Left lung (tissue), 10 donors: ENCODE results near the gene SUSD3. TPM values are rescaled to one million over a fixed set of nuclear protein-coding genes. Genes with fewer than 3 reads are reported as not detected.

ENCODE experiments used
- ATAC-seq: fragments of 200-7000 bp; cut with Tn5 transposase; one replicate; pipeline ENCODE4 v1.9.1; 2020; ENCODE audit warnings: moderate library complexity
- DNase-seq, 4 donors: peaks; one replicate each; pipeline ENCODE4 v3.0.0-alpha.2; 2013 to 2020
- H3K27ac ChIP-seq, 2 donors: fragments of 200-600 bp; sonication (generic) in 1 of 2; one replicate each; pipeline versions ENCODE4 v1.5.0 to v1.8.0; 2020 to 2021
- H3K27me3 ChIP-seq, 2 donors: fragments of 200-600 bp; sonication (generic) in 1 of 2; one replicate each; pipeline versions ENCODE4 v1.5.0 to v1.8.0; 2020 to 2021
- H3K36me3 ChIP-seq, 2 donors: fragments of 200-600 bp; sonication (generic) in 1 of 2; one replicate each; pipeline versions ENCODE4 v1.5.0 to v1.8.0; 2020 to 2021
- H3K4me1 ChIP-seq, 2 donors: fragments of 200-600 bp; one replicate each; pipeline ENCODE4 v1.8.0; 2021
- H3K4me3 ChIP-seq, 2 donors: fragments of 200-600 bp; sonication (generic) in 1 of 2; one replicate each; pipeline versions ENCODE4 v1.5.0 to v1.8.0; 2020 to 2021; ENCODE audit warnings: mild to moderate bottlenecking in 1 of 2
- H3K9me3 ChIP-seq, 2 donors: fragments of 200-600 bp; sonication (generic) in 1 of 2; one replicate each; pipeline versions ENCODE4 v1.5.0 to v1.8.0; 2020 to 2021
- CTCF ChIP-seq, 2 donors: fragments of 200-600 bp; sonication (generic) in 1 of 2; IDR thresholded peaks; one replicate each; pipeline versions ENCODE4 v1.5.0 to v1.8.0; 2021; ENCODE audit warnings: antibody characterized with exemption in 2 of 2
- intact Hi-C, 2 donors: fragments of 100-400 bp; cut with DNase I; formaldehyde crosslinking; loops; one replicate each; pipeline versions ENCODE4 v1.11.2 to v1.14.2; 2022
- polyA plus RNA-seq, 6 donors: library from polyadenylated mRNA; unstranded; fragments of 120-200 nt; gene quantifications; one replicate each; pipeline ENCODE4 v1.2.1, GENCODE V29; 2013; ENCODE audit not compliant: insufficient read length in 6 of 6
- total RNA-seq, 2 donors: library from RNA; stranded (reverse); fragmentation: NEBNext Ultra II Directional; extraction: Animal tissue kit (Norgen Biotek cat#: 25700); gene quantifications; one replicate each; pipeline ENCODE4 v1.2.1, GENCODE V29; 2021
- donor health status: DM: no; HTN: yes; CAD: no.
- donor health status: DM: no; HTN: no; CAD: no.

Gene SUSD3
- total and polyA plus RNA-seq, 8 donors, result 2.6 to 12.1 (median 5.3) TPM

DNA sequence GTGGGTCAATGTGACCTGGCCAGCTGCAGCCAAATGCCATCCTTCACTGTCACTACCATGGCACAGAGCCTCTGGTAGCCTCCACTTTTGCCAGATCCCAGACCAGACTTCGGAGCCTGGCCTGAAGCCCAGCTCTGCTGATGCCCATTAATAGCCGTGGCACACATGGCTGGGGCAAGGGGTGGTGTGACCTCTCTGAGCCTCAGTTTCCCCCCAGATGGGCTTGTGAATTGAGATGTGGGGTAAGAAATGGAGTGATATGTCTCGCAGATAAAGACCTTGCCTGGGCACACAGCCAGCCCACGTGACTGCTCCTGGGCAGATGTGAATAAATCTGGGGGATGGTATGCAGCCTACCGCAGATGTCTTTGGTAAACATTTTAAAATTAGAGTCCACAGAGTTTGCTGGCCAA, 13.9 kb downstream of the SUSD3 start:
- Histone ChIP-seq H3K4me3 (no peak overlapping the region), H3K36me3 (no peaks in the 10 kb centered on the region), H3K27ac (no peak overlapping the region), H3K27me3 (no peaks in the 10 kb centered on the region), H3K9me3 (no peaks in the 10 kb centered on the region), H3K4me1 (peaks cover 6 to 9% of the 10 kb centered on the region in 2 donors)
- ATAC-seq (no peak), DNase-seq (peak in 1 of 4 donors; percentile 47)
- TF ChIP-seq CTCF (IDR thresholded peaks at IDR 0.05), result no peak
- intact Hi-C loops, result no loop called here

DNA sequence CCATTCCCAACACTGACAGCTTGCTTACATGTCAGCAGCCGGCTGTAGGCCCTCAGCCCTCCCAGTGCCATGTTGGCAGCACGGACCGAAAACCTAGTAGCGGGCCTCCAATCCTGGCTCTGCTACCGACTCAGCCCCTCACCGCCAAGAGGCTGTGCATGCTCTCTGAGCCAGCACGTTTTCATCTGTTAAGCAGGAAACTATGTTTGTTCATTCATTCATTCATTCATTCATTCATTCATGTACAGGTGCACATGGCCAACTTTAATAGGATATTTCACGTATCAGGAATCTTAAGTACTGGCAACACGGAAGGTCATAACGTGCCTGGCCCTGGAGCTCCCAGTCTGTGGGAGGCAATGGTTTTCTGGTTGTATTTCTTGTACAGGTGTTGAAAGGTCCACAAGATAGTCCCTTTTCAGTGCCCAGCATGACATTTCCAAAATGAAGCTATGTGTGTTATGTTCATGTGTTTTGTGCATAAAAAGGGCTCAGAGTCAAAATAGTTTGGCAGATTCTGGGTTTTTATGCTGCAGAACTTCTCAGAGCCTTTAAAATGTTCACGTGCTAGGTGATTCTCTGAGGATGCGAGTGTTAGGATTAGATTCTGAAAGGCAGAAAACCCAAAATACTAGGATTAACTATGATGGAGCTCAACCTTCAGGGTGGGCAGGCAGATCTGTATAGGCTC, 17.7 kb downstream of the SUSD3 start:
- no peak for ATAC-seq
- H3K4me3 ChIP-seq, result no peak overlapping the region
- intact Hi-C loops, result no loop called here
- no peak overlapping the region for H3K27ac ChIP-seq
- peaks cover 0 to 20% of the 10 kb centered on the region in 2 donors for H3K36me3 ChIP-seq
- H3K4me1 ChIP-seq, result peaks cover 6 to 9% of the 10 kb centered on the region in 2 donors
- no peak for TF ChIP-seq CTCF (IDR thresholded peaks at IDR 0.05)
- H3K9me3 ChIP-seq, result no peaks in the 10 kb centered on the region
- no peak for DNase-seq
- H3K27me3 ChIP-seq, result no peaks in the 10 kb centered on the region

DNA sequence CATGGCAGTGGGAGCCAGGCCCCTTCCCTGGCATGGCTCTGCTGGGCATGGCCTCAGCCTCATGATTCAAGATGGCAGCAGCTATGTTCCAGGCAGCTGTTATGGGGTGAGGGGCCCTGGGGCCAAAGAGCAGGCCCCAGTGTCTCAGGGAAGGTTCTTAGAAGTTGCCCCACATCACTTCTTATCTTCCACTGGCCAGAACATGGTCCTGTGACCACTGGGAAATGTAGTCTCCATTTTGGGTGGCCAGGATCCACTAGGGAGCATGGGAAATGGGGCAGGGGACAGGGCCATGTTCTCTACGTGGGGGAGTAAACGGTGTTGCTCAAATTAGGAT, 18.3 kb downstream of the SUSD3 start:
- no peak for ATAC-seq
- peaks cover 0 to 20% of the 10 kb centered on the region in 2 donors for H3K36me3 ChIP-seq
- H3K4me1 ChIP-seq, result peaks cover 6 to 9% of the 10 kb centered on the region in 2 donors
- no peaks in the 10 kb centered on the region for H3K27me3 ChIP-seq
- no peak overlapping the region for H3K4me3 ChIP-seq
- H3K9me3 ChIP-seq, result no peaks in the 10 kb centered on the region
- DNase-seq, result no peak
- intact Hi-C loops, result no loop called here
- TF ChIP-seq CTCF (IDR thresholded peaks at IDR 0.05), result no peak
- H3K27ac ChIP-seq, result no peak overlapping the region

GRCh38 chr9:93077367-93077766, 18.9 kb downstream of the SUSD3 start:
- ATAC-seq, result no peak
- Histone ChIP-seq H3K4me3 (no peak overlapping the region), H3K4me1 (peaks cover 4 to 5% of the 10 kb centered on the region in 2 donors), H3K27me3 (no peaks in the 10 kb centered on the region), H3K36me3 (peaks cover 0 to 20% of the 10 kb centered on the region in 2 donors), H3K27ac (no peak overlapping the region), H3K9me3 (no peaks in the 10 kb centered on the region)
- intact Hi-C loops, result no loop called here
- TF ChIP-seq CTCF (IDR thresholded peaks at IDR 0.05), result no peak
- DNase-seq, result no peak

DNA sequence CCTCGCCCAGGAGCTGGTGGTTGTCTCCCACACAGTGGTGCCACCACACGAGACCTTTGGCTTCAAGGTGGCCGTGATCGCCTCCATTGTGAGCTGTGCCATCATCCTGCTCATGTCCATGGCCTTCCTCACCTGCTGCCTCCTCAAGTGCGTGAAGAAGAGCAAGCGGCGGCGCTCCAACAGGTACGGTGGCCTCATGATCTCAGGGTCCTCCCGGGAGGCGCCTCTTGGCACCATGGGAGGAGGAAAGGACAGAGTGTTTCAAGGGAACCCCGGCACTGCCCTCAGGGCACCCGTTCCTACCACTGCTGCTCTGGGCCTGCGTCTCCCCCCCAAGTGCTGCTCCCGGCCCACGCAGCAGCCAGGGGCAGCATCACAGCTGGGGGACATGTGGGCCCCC, 19.3 kb downstream of the SUSD3 start:
- Histone ChIP-seq H3K4me1 (peaks cover under 1 to 5% of the 10 kb centered on the region in 2 donors), H3K36me3 (peaks cover 0 to 20% of the 10 kb centered on the region in 2 donors), H3K27ac (no peak overlapping the region), H3K27me3 (no peaks in the 10 kb centered on the region), H3K9me3 (no peaks in the 10 kb centered on the region), H3K4me3 (no peak overlapping the region)
- DNase-seq (no peak), ATAC-seq (no peak)
- intact Hi-C loops, result no loop called here
- TF ChIP-seq CTCF (IDR thresholded peaks at IDR 0.05), result no peak
